Measurements from ENCODE around the gene VAV2.

GRCh38 chr9:133835262-133835901, 156.7 kb downstream of the VAV2 start:
- no peak for TF ChIP-seq RAD21 (IDR thresholded peaks at IDR 0.05; ENCODE audit: low read depth)
- no peak for TF ChIP-seq TCF12 (IDR thresholded peaks at IDR 0.05; ENCODE audit: low read depth)
